H9 (cell line): ENCODE results near the gene HYPK. TPM values are rescaled to one million over a fixed set of nuclear protein-coding genes. Genes with fewer than 3 reads are reported as not detected.

ENCODE experiments used
- DNase-seq: peaks from one replicate; pipeline ENCODE4 v3.0.0-alpha.2; 2017
- H2AFZ ChIP-seq: one replicate; pipeline ENCODE4 v1.6.1; 2013; ENCODE audit warnings: mild to moderate bottlenecking, low read length, control low read depth, moderate library complexity
- H2AK5ac ChIP-seq: 2 replicates; pipeline ENCODE4 v1.6.1; 2013; ENCODE audit warnings: low read length, control low read depth, mixed read lengths; ENCODE audit not compliant: insufficient read length
- H2BK120ac ChIP-seq: one replicate; pipeline ENCODE4 v1.6.1; 2013; ENCODE audit warnings: low read depth, mild to moderate bottlenecking, low read length, control low read depth, inconsistent platforms; ENCODE audit not compliant: poor library complexity, severe bottlenecking
- H2BK12ac ChIP-seq: 2 replicates; pipeline ENCODE4 v1.6.1; 2013; ENCODE audit warnings: low read length, control low read depth, mixed read lengths, low read depth; ENCODE audit not compliant: insufficient read length
- H2BK15ac ChIP-seq: 2 replicates; pipeline ENCODE4 v1.6.1; 2013; ENCODE audit warnings: low read depth, low read length, control low read depth
- H2BK20ac ChIP-seq: one replicate; pipeline ENCODE4 v1.6.1; 2013; ENCODE audit warnings: low read depth, mild to moderate bottlenecking, low read length, control low read depth, inconsistent platforms; ENCODE audit not compliant: poor library complexity, severe bottlenecking
- H2BK5ac ChIP-seq: 2 replicates; pipeline ENCODE4 v1.6.1; 2013; ENCODE audit warnings: low read length, control low read depth, mixed read lengths; ENCODE audit not compliant: insufficient read length
- H3K14ac ChIP-seq: 2 replicates; pipeline ENCODE4 v1.6.1; 2013; ENCODE audit warnings: low read length, control low read depth; ENCODE audit not compliant: insufficient read depth
- H3K18ac ChIP-seq: 2 replicates; pipeline ENCODE4 v1.6.1; 2013; ENCODE audit warnings: low read depth, mild to moderate bottlenecking, mixed read lengths, low read length, control low read depth; ENCODE audit not compliant: insufficient read length
- H3K23ac ChIP-seq: 2 replicates; pipeline ENCODE4 v1.6.1; 2013; ENCODE audit warnings: low read length, control low read depth, mixed read lengths, low read depth; ENCODE audit not compliant: insufficient read length
- H3K23me2 ChIP-seq: 2 replicates; pipeline ENCODE4 v1.6.1; 2013; ENCODE audit warnings: low read depth, mild to moderate bottlenecking, mixed read lengths, low read length, control low read depth; ENCODE audit not compliant: insufficient read length, poor library complexity, severe bottlenecking
- H3K27ac ChIP-seq: 2 replicates; pipeline ENCODE4 v1.5.1; 2013; ENCODE audit warnings: low read length, control low read depth, mixed read lengths, low read depth; ENCODE audit not compliant: insufficient read length
- H3K27me3 ChIP-seq: 2 replicates; pipeline ENCODE4 v1.6.1; 2013; ENCODE audit warnings: low read length, control low read depth, inconsistent platforms; ENCODE audit not compliant: insufficient read depth
- H3K4ac ChIP-seq: 2 replicates; pipeline ENCODE4 v1.6.1; 2013; ENCODE audit warnings: low read depth, mild to moderate bottlenecking, control low read depth, inconsistent platforms, low read length, moderate library complexity
- H3K4me1 ChIP-seq: 2 replicates; pipeline ENCODE4 v1.6.1; 2013; ENCODE audit warnings: low read length, control low read depth, inconsistent platforms; ENCODE audit not compliant: insufficient read depth
- H3K4me2 ChIP-seq: 2 replicates; pipeline ENCODE4 v1.6.1; 2013; ENCODE audit warnings: low read length, control low read depth, mixed read lengths; ENCODE audit not compliant: insufficient read length, insufficient read depth
- H3K56ac ChIP-seq: 2 replicates; pipeline ENCODE4 v1.6.1; 2013; ENCODE audit warnings: low read depth, mild to moderate bottlenecking, mixed read lengths, low read length, control low read depth; ENCODE audit not compliant: insufficient read length
- H3K79me1 ChIP-seq: 2 replicates; pipeline ENCODE4 v1.6.1; 2013; ENCODE audit warnings: low read depth, mild to moderate bottlenecking, moderate library complexity, low read length, control low read depth, inconsistent platforms; ENCODE audit not compliant: insufficient read depth, poor library complexity, severe bottlenecking
- H3K79me2 ChIP-seq: 2 replicates; pipeline ENCODE4 v1.6.1; 2013; ENCODE audit warnings: low read length, control low read depth, inconsistent platforms; ENCODE audit not compliant: insufficient read depth
- H3K9ac ChIP-seq: 2 replicates; pipeline ENCODE4 v1.6.1; 2013; ENCODE audit warnings: low read length, control low read depth, mixed read lengths; ENCODE audit not compliant: insufficient read length; ENCODE audit errors: extremely low read depth
- H3K9me3 ChIP-seq: one replicate; pipeline ENCODE4 v1.6.1; 2013; ENCODE audit warnings: low read depth, low read length, inconsistent platforms; ENCODE audit not compliant: control insufficient read depth
- H3T11ph ChIP-seq: one replicate; pipeline ENCODE4 v1.6.1; 2013; ENCODE audit warnings: mild to moderate bottlenecking, low read length, control low read depth, inconsistent platforms
- H4K20me1 ChIP-seq: one replicate; pipeline ENCODE4 v1.6.1; 2013; ENCODE audit not compliant: control insufficient read depth, insufficient read length, insufficient read depth
- H4K5ac ChIP-seq: 2 replicates; pipeline ENCODE4 v1.6.1; 2013; ENCODE audit warnings: low read depth, mild to moderate bottlenecking, mixed read lengths, low read length, control low read depth; ENCODE audit not compliant: insufficient read length
- H4K8ac ChIP-seq: replicated peaks from 2 replicates; pipeline ENCODE4 v1.6.1; 2013; ENCODE audit warnings: low read length, control low read depth, mixed read lengths, low read depth; ENCODE audit not compliant: insufficient read length
- H4K91ac ChIP-seq: 2 replicates; pipeline ENCODE4 v1.6.1; 2013; ENCODE audit warnings: low read depth, mild to moderate bottlenecking, moderate library complexity, mixed read lengths, low read length, control low read depth; ENCODE audit not compliant: insufficient read length
- H3K27ac Mint-ChIP-seq, 3 experiments: 2 replicates in 2 of 3; 3 replicates in 1 of 3; pipeline ENCODE4 v1.8.0; 2020 to 2021; ENCODE audit warnings: mixed read lengths in 3 of 3, mild to moderate bottlenecking in 1 of 3, moderate library complexity in 1 of 3
- H3K27me3 Mint-ChIP-seq: 2 replicates; pipeline ENCODE4 v1.8.0; 2021; ENCODE audit warnings: low read depth, mild to moderate bottlenecking, moderate library complexity, mixed read lengths
- H3K36me3 Mint-ChIP-seq, 3 experiments: 2 replicates in 2 of 3; 3 replicates in 1 of 3; pipeline ENCODE4 v1.8.0; 2020 to 2021; ENCODE audit warnings: low read depth in 3 of 3, mixed read lengths in 3 of 3; ENCODE audit not compliant: insufficient read depth in 1 of 3
- H3K4me1 Mint-ChIP-seq, 2 experiments: 2 replicates each; pipeline ENCODE4 v1.8.0; 2020; ENCODE audit warnings: mixed read lengths in 2 of 2
- H3K4me3 Mint-ChIP-seq, 2 experiments: 2 replicates in 1 of 2; 3 replicates in 1 of 2; pipeline ENCODE4 v1.8.0; 2020 to 2021; ENCODE audit warnings: mild to moderate bottlenecking in 2 of 2, mixed read lengths in 2 of 2, moderate library complexity in 1 of 2
- H3K9me3 Mint-ChIP-seq, 2 experiments: 2 replicates in 1 of 2; 3 replicates in 1 of 2; pipeline ENCODE4 v1.8.0; 2020; ENCODE audit warnings: mild to moderate bottlenecking in 2 of 2, mixed read lengths in 2 of 2, moderate library complexity in 1 of 2
- CTCF ChIP-seq: fragments of 200-600 bp; sonication (generic); conservative IDR thresholded peaks from 3 replicates; pipeline ENCODE4 v1.8.0; 2021; ENCODE audit warnings: antibody characterized with exemption, mild to moderate bottlenecking
- WGBS: extraction: QIAGEN DNeasy Blood & Tissue Kit; methylation state at CpG from one replicate; pipeline ENCODE4 v1.1.7; 2013; ENCODE audit warnings: missing lambda C conversion rate, low lambda C conversion rate, mixed read lengths; ENCODE audit not compliant: insufficient read length; ENCODE audit errors: extremely low coverage; 5-methylcytosine and 5-hydroxymethylcytosine counted together
- total RNA-seq: library from RNA; stranded (reverse); gene quantifications from 2 replicates; pipeline ENCODE4 v1.2.1, GENCODE V29; 2021

Gene HYPK
- total RNA-seq, 1 experiment from 2014 or later, result 25.4 TPM

DNA sequence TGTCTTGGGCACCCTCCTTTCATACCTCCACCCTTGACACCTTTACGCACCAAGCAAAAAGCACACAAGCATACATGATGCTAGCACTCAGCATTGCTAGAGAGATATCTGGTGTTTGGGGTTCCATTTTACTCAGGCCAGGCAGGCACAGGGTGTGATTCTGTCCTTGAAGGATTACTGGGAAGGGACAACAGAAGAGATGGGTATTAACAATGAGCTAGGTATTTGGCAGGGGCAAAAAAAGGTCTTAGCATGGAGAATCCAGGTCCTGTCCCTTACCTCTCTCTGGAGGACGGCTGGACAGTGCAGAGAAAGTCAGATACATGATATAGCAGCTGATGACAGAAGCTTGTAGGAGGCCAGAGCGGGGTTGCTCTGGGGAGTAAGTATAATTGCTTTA, 3.8 kb upstream of the HYPK start:
- Histone ChIP-seq H2BK15ac (no peak overlapping the region), H4K20me1 (no peaks in the 10 kb centered on the region), H3K79me2 (peaks cover 6% of the 10 kb centered on the region; the same call in 1 of the 2 replicates), H3K4ac (no peak overlapping the region), H3K27ac (peak overlapping the region; percentile 2), H4K91ac (no peak overlapping the region), H3K9ac (no peak overlapping the region), H4K8ac (no peak overlapping the region), H3K56ac (no peak overlapping the region), H3K14ac (no peak overlapping the region), H2AFZ (no peak overlapping the region), H4K5ac (no peak overlapping the region), H3T11ph (no peak overlapping the region), H3K27me3 (no peaks in the 10 kb centered on the region), H3K23me2 (peaks cover 12% of the 10 kb centered on the region), H3K18ac (peak overlapping the region; percentile 3), H2AK5ac (no peak overlapping the region), H3K9me3 (no peaks in the 10 kb centered on the region), H3K4me1 (peaks cover 18% of the 10 kb centered on the region; the same call in 1 of the 2 replicates), H2BK120ac (no peak overlapping the region), H3K23ac (no peak overlapping the region), H2BK20ac (no peak overlapping the region), H3K4me2 (no peak overlapping the region), H2BK5ac (no peak overlapping the region), H2BK12ac (no peak overlapping the region), H3K79me1 (peaks cover 3% of the 10 kb centered on the region)
- no peak for DNase-seq
- no peaks in the 10 kb centered on the region; the same call in 1 of the 2 replicates for H3K27me3 Mint-ChIP-seq
- H3K36me3 Mint-ChIP-seq, result peaks cover 55 to 80% (median 60%) of the 10 kb centered on the region in 3 experiments
- H3K9me3 Mint-ChIP-seq, result no peaks in the 10 kb centered on the region
- H3K4me3 Mint-ChIP-seq, result no peak overlapping the region
- H3K4me1 Mint-ChIP-seq, result peaks cover 71 to 80% of the 10 kb centered on the region in 2 experiments
- WGBS, result no CpG with 5 or more reads among the region's 3 CpGs
- peak overlapping the region; percentile 15 to 86 (median 69); a peak in 5 of 7 replicates for H3K27ac Mint-ChIP-seq
- no peak for TF ChIP-seq CTCF
